ENCODE data around the gene TATDN2. TPM values are rescaled to one million over a fixed set of nuclear protein-coding genes. Genes with fewer than 3 reads are reported as not detected.

The TATDN2 gene
- total RNA-seq, 1 donor: 19.2 TPM

DNA sequence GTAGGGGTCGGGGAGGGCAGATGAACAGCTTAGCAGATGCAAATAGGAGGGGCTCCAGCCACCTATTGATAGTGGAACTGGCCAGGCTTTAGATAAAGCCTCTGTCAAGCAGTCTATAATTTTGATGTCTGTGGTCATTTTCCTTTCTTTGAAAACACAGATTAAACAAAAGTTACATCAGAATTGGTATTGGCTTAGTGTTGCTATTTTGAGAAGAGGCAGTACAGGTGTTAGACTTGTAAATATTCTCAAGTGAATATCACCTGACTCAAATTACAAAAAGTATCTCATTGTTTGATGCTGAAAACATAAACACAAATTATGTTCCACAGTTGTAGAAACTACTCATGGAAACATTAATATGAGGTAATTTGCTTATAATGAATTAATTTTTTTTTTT, 26.3 kb downstream of the TATDN2 start:
- Histone ChIP-seq H3K79me2 (ENCODE audit: insufficient read depth, low read length) (peaks cover 79% of the 10 kb centered on the region), H3K4me1 (ENCODE audit: insufficient read depth, low read length) (no peaks in the 10 kb centered on the region), H3K36me3 (ENCODE audit: insufficient read depth, low read length) (peaks cover 41% of the 10 kb centered on the region), H3K27ac (ENCODE audit: low read depth, low read length) (no peak overlapping the region), H4K20me1 (ENCODE audit: insufficient read depth, low read length) (peaks cover 22% of the 10 kb centered on the region), H3K4me2 (ENCODE audit: insufficient read depth, low read length) (no peak overlapping the region), H3K4me3 (ENCODE audit: insufficient read depth, low read length) (no peak overlapping the region), H3K27me3 (ENCODE audit: insufficient read depth, low read length) (no peaks in the 10 kb centered on the region), H3K9me3 (ENCODE audit: low read depth, low read length) (no peaks in the 10 kb centered on the region), H2AFZ (ENCODE audit: low read length) (no peak overlapping the region)
- no peak for DNase-seq (ENCODE audit: insufficient read length, low spot score, missing footprints)
- TF ChIP-seq, protein P1, sequence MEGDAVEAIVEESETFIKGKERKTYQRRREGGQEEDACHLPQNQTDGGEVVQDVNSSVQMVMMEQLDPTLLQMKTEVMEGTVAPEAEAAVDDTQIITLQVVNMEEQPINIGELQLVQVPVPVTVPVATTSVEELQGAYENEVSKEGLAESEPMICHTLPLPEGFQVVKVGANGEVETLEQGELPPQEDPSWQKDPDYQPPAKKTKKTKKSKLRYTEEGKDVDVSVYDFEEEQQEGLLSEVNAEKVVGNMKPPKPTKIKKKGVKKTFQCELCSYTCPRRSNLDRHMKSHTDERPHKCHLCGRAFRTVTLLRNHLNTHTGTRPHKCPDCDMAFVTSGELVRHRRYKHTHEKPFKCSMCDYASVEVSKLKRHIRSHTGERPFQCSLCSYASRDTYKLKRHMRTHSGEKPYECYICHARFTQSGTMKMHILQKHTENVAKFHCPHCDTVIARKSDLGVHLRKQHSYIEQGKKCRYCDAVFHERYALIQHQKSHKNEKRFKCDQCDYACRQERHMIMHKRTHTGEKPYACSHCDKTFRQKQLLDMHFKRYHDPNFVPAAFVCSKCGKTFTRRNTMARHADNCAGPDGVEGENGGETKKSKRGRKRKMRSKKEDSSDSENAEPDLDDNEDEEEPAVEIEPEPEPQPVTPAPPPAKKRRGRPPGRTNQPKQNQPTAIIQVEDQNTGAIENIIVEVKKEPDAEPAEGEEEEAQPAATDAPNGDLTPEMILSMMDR (IDR thresholded peaks at IDR 0.05; ENCODE audit: extremely low read depth, low read depth, low read length): no peak

DNA sequence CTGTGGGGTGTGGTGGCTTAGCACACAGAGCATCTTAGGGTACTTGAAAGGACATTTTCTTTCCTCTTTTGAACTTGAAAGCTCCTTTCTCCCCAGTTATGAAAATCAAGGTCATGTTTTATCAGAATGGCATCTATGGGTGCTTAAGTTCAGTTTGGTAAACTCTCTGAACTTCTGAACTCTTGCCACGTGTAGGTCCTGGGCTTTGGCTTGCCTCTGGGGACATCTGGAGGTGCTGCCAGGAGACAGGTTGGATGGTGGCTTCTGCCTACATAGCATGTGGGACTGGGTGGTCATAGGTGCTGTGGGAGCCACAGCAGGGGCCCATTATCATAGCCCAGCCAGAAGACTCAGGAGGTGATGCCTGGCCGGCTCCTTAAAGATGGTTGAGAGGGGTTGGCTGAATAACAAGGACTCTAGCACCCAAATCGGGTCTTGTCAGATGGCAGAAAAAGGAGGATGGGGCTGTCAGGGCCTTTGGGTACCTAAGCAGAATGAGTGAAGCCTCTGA, 28.9 kb downstream of the TATDN2 start:
- peaks cover 54% of the 10 kb centered on the region for H3K79me2 ChIP-seq (ENCODE audit: insufficient read depth, low read length)
- no peak overlapping the region for H3K27ac ChIP-seq (ENCODE audit: low read depth, low read length)
- peaks cover 7% of the 10 kb centered on the region for H3K4me1 ChIP-seq (ENCODE audit: insufficient read depth, low read length)
- peaks cover 41% of the 10 kb centered on the region for H3K36me3 ChIP-seq (ENCODE audit: insufficient read depth, low read length)
- H3K4me2 ChIP-seq (ENCODE audit: insufficient read depth, low read length): no peak overlapping the region
- no peak overlapping the region for H3K4me3 ChIP-seq (ENCODE audit: insufficient read depth, low read length)
- no peaks in the 10 kb centered on the region for H3K27me3 ChIP-seq (ENCODE audit: insufficient read depth, low read length)
- H3K9me3 ChIP-seq (ENCODE audit: low read depth, low read length): no peaks in the 10 kb centered on the region
- no peak for DNase-seq (ENCODE audit: insufficient read length, low spot score, missing footprints)
- TF ChIP-seq, protein P1 (IDR thresholded peaks at IDR 0.05; ENCODE audit: extremely low read depth, low read depth, low read length): no peak
- no peak overlapping the region for H2AFZ ChIP-seq (ENCODE audit: low read length)
- peaks cover 22% of the 10 kb centered on the region for H4K20me1 ChIP-seq (ENCODE audit: insufficient read depth, low read length)

DNA sequence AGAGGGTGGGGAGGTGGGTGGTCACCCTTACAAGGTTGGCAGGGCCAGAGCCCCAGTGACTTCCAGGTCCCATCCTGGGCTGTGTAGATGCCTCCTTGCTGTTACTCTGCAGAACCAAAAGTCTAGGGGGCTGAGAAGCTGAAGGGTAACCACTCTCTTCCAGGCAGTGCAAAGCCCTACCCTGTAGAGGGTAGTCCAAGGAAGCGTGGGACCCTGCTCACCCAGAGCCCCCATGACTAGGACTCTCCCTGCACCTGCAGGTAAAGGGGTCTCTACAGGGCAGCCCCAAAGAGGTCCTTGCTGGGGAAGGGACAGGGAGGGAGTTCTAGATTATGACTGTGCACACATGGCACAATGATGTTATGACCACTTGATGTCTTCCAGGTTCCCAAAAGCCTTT, 30.2 kb downstream of the TATDN2 start:
- Histone ChIP-seq H3K27ac (ENCODE audit: low read depth, low read length) (no peak overlapping the region), H4K20me1 (ENCODE audit: insufficient read depth, low read length) (peaks cover 14% of the 10 kb centered on the region), H3K4me3 (ENCODE audit: insufficient read depth, low read length) (no peak overlapping the region), H3K36me3 (ENCODE audit: insufficient read depth, low read length) (peaks cover 45% of the 10 kb centered on the region), H3K4me1 (ENCODE audit: insufficient read depth, low read length) (peaks cover 16% of the 10 kb centered on the region), H3K79me2 (ENCODE audit: insufficient read depth, low read length) (peaks cover 44% of the 10 kb centered on the region), H3K9me3 (ENCODE audit: low read depth, low read length) (no peaks in the 10 kb centered on the region), H3K27me3 (ENCODE audit: insufficient read depth, low read length) (no peaks in the 10 kb centered on the region), H3K4me2 (ENCODE audit: insufficient read depth, low read length) (no peak overlapping the region), H2AFZ (ENCODE audit: low read length) (no peak overlapping the region)
- TF ChIP-seq, protein P1 (IDR thresholded peaks at IDR 0.05; ENCODE audit: extremely low read depth, low read depth, low read length): no peak
- DNase-seq (ENCODE audit: insufficient read length, low spot score, missing footprints): no peak

DNA sequence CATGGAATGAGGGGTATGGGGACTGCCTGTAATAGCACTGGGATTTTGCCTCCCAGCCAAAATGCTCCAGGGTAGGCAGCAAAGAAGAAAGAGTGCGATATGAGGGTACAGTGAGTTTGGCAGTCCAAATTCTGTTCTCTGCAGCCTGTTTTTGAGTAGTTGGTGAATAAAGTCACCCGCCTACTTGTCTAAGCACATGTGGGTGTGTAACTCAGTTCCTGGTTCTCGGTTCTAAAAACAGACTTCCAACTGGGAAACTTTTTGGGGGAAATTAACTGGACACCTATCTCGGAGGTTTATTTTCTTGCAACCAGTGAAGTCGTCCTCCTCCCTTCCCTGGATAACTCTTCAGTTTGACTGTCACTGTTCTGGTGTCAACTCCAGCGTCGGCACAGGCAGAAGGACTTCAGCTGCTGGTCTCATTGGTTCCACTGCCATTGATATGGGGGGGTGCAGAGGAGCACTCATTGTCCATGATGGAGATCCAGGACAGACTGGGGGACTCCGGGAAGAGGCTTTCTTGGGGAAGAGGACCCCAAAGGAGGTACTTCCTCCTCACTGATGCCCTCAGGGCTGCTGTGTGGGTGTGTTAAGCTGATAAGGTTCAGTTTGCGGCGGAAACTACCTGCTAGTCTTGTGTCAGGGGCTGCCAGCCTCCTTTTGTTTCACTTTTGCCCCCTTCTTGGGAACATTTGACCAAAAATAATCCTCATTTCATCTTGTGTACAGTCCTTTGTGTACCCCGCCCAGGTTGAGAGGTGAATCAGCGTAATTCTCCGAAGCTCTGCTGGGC, 31.3 kb downstream of the TATDN2 start:
- no peak for DNase-seq (ENCODE audit: insufficient read length, low spot score, missing footprints)
- Histone ChIP-seq H3K4me2 (ENCODE audit: insufficient read depth, low read length) (no peak overlapping the region), H3K27me3 (ENCODE audit: insufficient read depth, low read length) (no peaks in the 10 kb centered on the region), H3K79me2 (ENCODE audit: insufficient read depth, low read length) (peaks cover 40% of the 10 kb centered on the region), H3K36me3 (ENCODE audit: insufficient read depth, low read length) (peaks cover 41% of the 10 kb centered on the region), H3K4me3 (ENCODE audit: insufficient read depth, low read length) (no peak overlapping the region), H3K4me1 (ENCODE audit: insufficient read depth, low read length) (peaks cover 16% of the 10 kb centered on the region), H3K27ac (ENCODE audit: low read depth, low read length) (no peak overlapping the region), H4K20me1 (ENCODE audit: insufficient read depth, low read length) (peaks cover 6% of the 10 kb centered on the region), H2AFZ (ENCODE audit: low read length) (no peak overlapping the region), H3K9me3 (ENCODE audit: low read depth, low read length) (no peaks in the 10 kb centered on the region)
- TF ChIP-seq, protein P1 (IDR thresholded peaks at IDR 0.05; ENCODE audit: extremely low read depth, low read depth, low read length): no peak
